ENCODE measurements around the gene C1QL1. TPM values are rescaled to one million over a fixed set of nuclear protein-coding genes. Genes with fewer than 3 reads are reported as not detected.

The C1QL1 gene
- total RNA-seq, 1 experiment from 2014 or later, result 1.3 TPM

- no peaks in the 10 kb centered on the region for H3K9me3 ChIP-seq (ENCODE audit: insufficient read depth, low read depth)
- H3K27me3 ChIP-seq (ENCODE audit: insufficient read depth, low read depth), result no peaks in the 10 kb centered on the region
- H3K4me2 ChIP-seq, result no peak overlapping the region
- H3K4me1 ChIP-seq (replicated peaks; ENCODE audit: insufficient read depth), result peaks cover 19% of the 10 kb centered on the region
- H3F3A ChIP-seq (ENCODE audit: insufficient read depth, low read depth), result peaks cover 13% of the 10 kb centered on the region
- ChIA-PET POLR2A (ENCODE audit: unreplicated experiment) (no interaction called here), CTCF (no interaction called here)
- intact Hi-C loops (cut with micrococcal nuclease; ENCODE audit: unreplicated experiment), result no loop called here
- no peaks in the 10 kb centered on the region for H3K79me2 ChIP-seq (ENCODE audit: low read depth)
- no peak for DNase-seq
- H3K4me3 ChIP-seq, result no peak overlapping the region
- TF ChIP-seq, protein P1, sequence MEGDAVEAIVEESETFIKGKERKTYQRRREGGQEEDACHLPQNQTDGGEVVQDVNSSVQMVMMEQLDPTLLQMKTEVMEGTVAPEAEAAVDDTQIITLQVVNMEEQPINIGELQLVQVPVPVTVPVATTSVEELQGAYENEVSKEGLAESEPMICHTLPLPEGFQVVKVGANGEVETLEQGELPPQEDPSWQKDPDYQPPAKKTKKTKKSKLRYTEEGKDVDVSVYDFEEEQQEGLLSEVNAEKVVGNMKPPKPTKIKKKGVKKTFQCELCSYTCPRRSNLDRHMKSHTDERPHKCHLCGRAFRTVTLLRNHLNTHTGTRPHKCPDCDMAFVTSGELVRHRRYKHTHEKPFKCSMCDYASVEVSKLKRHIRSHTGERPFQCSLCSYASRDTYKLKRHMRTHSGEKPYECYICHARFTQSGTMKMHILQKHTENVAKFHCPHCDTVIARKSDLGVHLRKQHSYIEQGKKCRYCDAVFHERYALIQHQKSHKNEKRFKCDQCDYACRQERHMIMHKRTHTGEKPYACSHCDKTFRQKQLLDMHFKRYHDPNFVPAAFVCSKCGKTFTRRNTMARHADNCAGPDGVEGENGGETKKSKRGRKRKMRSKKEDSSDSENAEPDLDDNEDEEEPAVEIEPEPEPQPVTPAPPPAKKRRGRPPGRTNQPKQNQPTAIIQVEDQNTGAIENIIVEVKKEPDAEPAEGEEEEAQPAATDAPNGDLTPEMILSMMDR (conservative IDR thresholded peaks at IDR 0.05), result no peak
- no peak for TF ChIP-seq EZH2 (IDR thresholded peaks at IDR 0.05; ENCODE audit: low read depth)
- H4K20me1 ChIP-seq (ENCODE audit: insufficient read depth), result no peaks in the 10 kb centered on the region
- no peaks in the 10 kb centered on the region for H3K36me3 ChIP-seq (ENCODE audit: low read depth)
- H2AFZ ChIP-seq, result no peak overlapping the region
- no peak overlapping the region for H3K27ac ChIP-seq
- no TSS peak for BruUV-seq (replicated peaks)
- no peaks in the 10 kb centered on the region for H3K9me2 ChIP-seq (ENCODE audit: insufficient read depth)
Observed at GRCh38 chr17:44979426-44979995, 11.4 kb upstream of the C1QL1 start.

GRCh38 chr17:44978807-44979206 is 10.7 kb upstream of the C1QL1 start:
- no peak for DNase-seq
- TF ChIP-seq EZH2 (IDR thresholded peaks at IDR 0.05; ENCODE audit: low read depth), result no peak
- TF ChIP-seq, protein P1 (conservative IDR thresholded peaks at IDR 0.05), result no peak
- no TSS peak for BruUV-seq (replicated peaks)

DNA sequence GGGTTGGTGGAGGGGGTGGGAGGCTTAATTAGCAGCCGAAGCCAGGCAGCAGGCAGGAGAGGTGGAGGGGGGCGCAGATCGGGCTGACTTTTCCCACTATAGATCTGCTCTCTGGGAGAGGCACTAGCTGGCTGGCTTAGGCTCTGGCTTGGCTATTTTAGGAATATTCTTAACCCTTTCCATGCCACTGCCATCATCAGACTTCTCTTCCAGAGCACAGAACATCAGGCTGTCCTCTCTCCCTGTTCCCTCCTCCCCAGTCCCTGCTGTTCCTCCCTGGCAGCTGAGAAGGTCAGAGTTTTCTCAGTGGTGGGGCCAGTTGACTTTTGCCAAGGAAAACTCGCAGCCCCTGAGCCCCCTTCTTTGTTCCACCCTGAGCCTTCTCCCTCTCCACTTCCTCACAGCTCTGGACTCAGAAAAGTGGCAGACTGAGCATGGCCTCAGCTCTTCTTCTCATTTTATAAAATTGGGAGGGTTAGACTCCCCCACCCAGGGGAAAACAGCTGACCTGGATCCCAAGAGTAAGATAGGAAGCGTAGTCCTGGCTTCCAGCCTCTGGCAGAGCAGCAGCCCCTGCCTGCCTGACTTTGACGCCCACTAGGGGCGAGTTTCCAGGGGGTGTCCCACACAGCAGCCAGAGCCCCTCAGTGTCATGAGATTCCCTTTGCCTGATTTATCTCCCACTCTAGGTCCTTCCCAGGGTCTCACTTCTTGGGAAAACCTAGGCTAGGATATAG is 9.9 kb upstream of the C1QL1 start:
- Histone ChIP-seq H3K4me3 (no peak overlapping the region), H3K27ac (no peak overlapping the region), H4K20me1 (ENCODE audit: insufficient read depth) (no peaks in the 10 kb centered on the region), H3K4me1 (replicated peaks; ENCODE audit: insufficient read depth) (peaks cover 19% of the 10 kb centered on the region), H3K79me2 (ENCODE audit: low read depth) (no peaks in the 10 kb centered on the region), H3F3A (ENCODE audit: insufficient read depth, low read depth) (peaks cover 16% of the 10 kb centered on the region), H3K9me2 (ENCODE audit: insufficient read depth) (no peaks in the 10 kb centered on the region), H3K36me3 (ENCODE audit: low read depth) (no peaks in the 10 kb centered on the region), H3K9me3 (ENCODE audit: insufficient read depth, low read depth) (no peaks in the 10 kb centered on the region), H3K4me2 (no peak overlapping the region), H2AFZ (no peak overlapping the region), H3K27me3 (ENCODE audit: insufficient read depth, low read depth) (no peaks in the 10 kb centered on the region)
- no TSS peak for BruUV-seq (replicated peaks)
- ChIA-PET POLR2A (ENCODE audit: unreplicated experiment) (no interaction called here), CTCF (no interaction called here)
- TF ChIP-seq, protein P1 (conservative IDR thresholded peaks at IDR 0.05), result no peak
- TF ChIP-seq EZH2 (IDR thresholded peaks at IDR 0.05; ENCODE audit: low read depth), result no peak
- intact Hi-C loops (cut with micrococcal nuclease; ENCODE audit: unreplicated experiment), result no loop called here
- no peak for DNase-seq

More at GRCh38 chr17:44978807-44979206, 10.7 kb upstream of the C1QL1 start:
- Histone ChIP-seq H4K20me1 (ENCODE audit: insufficient read depth) (no peaks in the 10 kb centered on the region), H3K4me3 (no peak overlapping the region), H3K36me3 (ENCODE audit: low read depth) (no peaks in the 10 kb centered on the region), H3K9me2 (ENCODE audit: insufficient read depth) (no peaks in the 10 kb centered on the region), H3F3A (ENCODE audit: insufficient read depth, low read depth) (peaks cover 13% of the 10 kb centered on the region), H3K27ac (no peak overlapping the region), H3K9me3 (ENCODE audit: insufficient read depth, low read depth) (no peaks in the 10 kb centered on the region), H2AFZ (no peak overlapping the region), H3K4me1 (replicated peaks; ENCODE audit: insufficient read depth) (peaks cover 19% of the 10 kb centered on the region), H3K79me2 (ENCODE audit: low read depth) (no peaks in the 10 kb centered on the region), H3K4me2 (no peak overlapping the region), H3K27me3 (ENCODE audit: insufficient read depth, low read depth) (no peaks in the 10 kb centered on the region)
- intact Hi-C loops (cut with micrococcal nuclease; ENCODE audit: unreplicated experiment), result no loop called here
- POLR2A ChIA-PET (ENCODE audit: unreplicated experiment), result no interaction called here
- CTCF ChIA-PET, result no interaction called here

Data from PC-9 (cell line).